Caco-2 (cell line): Measurements from ENCODE around the gene CBS. TPM values are rescaled to one million over a fixed set of nuclear protein-coding genes. Genes with fewer than 3 reads are reported as not detected.

Experiments
- BruUV-seq: library from RNA; stranded (reverse); fragments of 400-500 nt; replicated peaks from 2 replicates; lab custom pipeline; 2021; lab: Mats Ljungman, UMichigan
- CTCF ChIA-PET: fragments of 300-600 bp; sonication (Branson Sonifier 250); formaldehyde crosslinking; loops from one replicate; lab custom pipeline; 2022; ENCODE audit warnings: antibody characterized with exemption; lab: Charles Lee
- POLR2A ChIA-PET: fragments of 300-600 bp; sonication (Branson Sonifier 250); formaldehyde crosslinking; loops from one replicate; lab custom pipeline; 2022; ENCODE audit warnings: antibody characterized with exemption; lab: Charles Lee
- DNase-seq, 2 experiments: peaks; one replicate each; pipeline versions ENCODE4 v3.0.0 to v3.0.0-alpha.2; 2020 to 2022
- H3K27me3 ChIP-seq: replicated peaks from 2 replicates; pipeline ENCODE4 v1.6.0; 2011; ENCODE audit warnings: low read length; ENCODE audit not compliant: control insufficient read depth, insufficient read depth
- H3K36me3 ChIP-seq: 2 replicates; pipeline ENCODE4 v1.5.1; 2011; ENCODE audit warnings: low read length; ENCODE audit not compliant: control insufficient read depth, insufficient read depth
- H3K4me1 ChIP-seq: fragments of 250-450 bp; sonication (Bioruptor Pico); 2 replicates; pipeline ENCODE4 v1.5.1; 2020; ENCODE audit warnings: mild to moderate bottlenecking
- H3K4me3 ChIP-seq: 2 replicates; pipeline ENCODE4 v1.5.1; 2011; ENCODE audit warnings: low read depth, mild to moderate bottlenecking, control low read depth, low read length
- H3K9me3 ChIP-seq: fragments of 250-450 bp; sonication (Bioruptor Pico); 2 replicates; pipeline ENCODE4 v1.5.1; 2020; ENCODE audit warnings: mild to moderate bottlenecking, moderate library complexity
- H3K27ac Mint-ChIP-seq: one replicate; pipeline ENCODE4 v1.8.0; 2022; ENCODE audit warnings: mixed read lengths; ENCODE audit not compliant: unreplicated experiment
- H3K27me3 Mint-ChIP-seq: one replicate; pipeline ENCODE4 v1.8.0; 2022; ENCODE audit warnings: mixed read lengths; ENCODE audit not compliant: insufficient read depth, unreplicated experiment
- H3K36me3 Mint-ChIP-seq: one replicate; pipeline ENCODE4 v1.8.0; 2022; ENCODE audit warnings: mild to moderate bottlenecking, mixed read lengths; ENCODE audit not compliant: insufficient read depth, unreplicated experiment
- H3K4me1 Mint-ChIP-seq: one replicate; pipeline ENCODE4 v1.8.0; 2022; ENCODE audit warnings: low read depth, mixed read lengths; ENCODE audit not compliant: unreplicated experiment
- H3K4me3 Mint-ChIP-seq: one replicate; pipeline ENCODE4 v1.8.0; 2022; ENCODE audit warnings: mild to moderate bottlenecking, moderate library complexity, mixed read lengths; ENCODE audit not compliant: unreplicated experiment
- H3K9me3 Mint-ChIP-seq: one replicate; pipeline ENCODE4 v1.8.0; 2022; ENCODE audit warnings: mixed read lengths; ENCODE audit not compliant: unreplicated experiment
- intact Hi-C: fragments of 100-400 bp; cut with micrococcal nuclease; formaldehyde crosslinking; loops from one replicate; pipeline ENCODE4 v1.10.0; 2022; ENCODE audit not compliant: unreplicated experiment
- total RNA-seq: library from RNA; stranded (reverse); gene quantifications from 2 replicates; pipeline ENCODE4 v1.2.3, GENCODE V29; 2022
- TF ChIP-seq, protein P1 (sequence below), 2 experiments: fragments of 200-600 bp in 1 of 2; IDR thresholded peaks; 1 replicate in 1 of 2; 2 replicates in 1 of 2; pipeline versions ENCODE4 v1.5.1 to v1.8.0; 2011 to 2022; ENCODE audit warnings: antibody characterized with exemption in 1 of 2, control low read depth in 1 of 2, inconsistent platforms in 1 of 2, low read depth in 1 of 2, low read length in 1 of 2, mild to moderate bottlenecking in 1 of 2, moderate library complexity in 1 of 2; ENCODE audit not compliant: insufficient read depth in 1 of 2, severe bottlenecking in 1 of 2, unreplicated experiment in 1 of 2

CBS gene
- total RNA-seq, 1 experiment from 2014 or later, result 202 TPM

DNA sequence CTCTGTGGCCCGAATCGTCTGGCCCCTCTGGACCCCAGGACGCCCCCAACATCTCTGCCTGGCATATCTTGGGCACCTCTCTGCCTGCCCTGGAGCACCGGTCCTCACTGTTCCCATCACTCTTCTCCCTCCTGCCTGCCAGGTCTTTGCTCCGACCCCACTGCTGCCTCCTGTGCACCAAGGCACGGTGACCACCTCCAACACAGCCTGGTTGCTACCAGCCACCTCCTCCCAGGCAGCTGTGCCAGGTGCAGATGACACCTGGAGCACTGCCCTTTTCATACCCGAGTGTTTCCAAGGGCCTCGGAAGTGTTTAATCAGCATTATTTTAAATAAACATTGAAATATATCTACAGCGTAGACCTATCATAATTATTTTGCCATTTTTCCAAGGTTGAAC, 70.0 kb downstream of the CBS start:
- no peaks in the 10 kb centered on the region for H3K27me3 Mint-ChIP-seq
- peaks cover 11% of the 10 kb centered on the region for H3K9me3 Mint-ChIP-seq
- H3K4me3 ChIP-seq, result no peak overlapping the region
- CTCF ChIA-PET, result no interaction called here
- H3K9me3 ChIP-seq, result no peaks in the 10 kb centered on the region
- no peaks in the 10 kb centered on the region for H3K36me3 ChIP-seq
- H3K4me1 ChIP-seq, result peaks cover 15% of the 10 kb centered on the region
- BruUV-seq, result no TSS peak
- intact Hi-C loops, result no loop called here
- H3K4me3 Mint-ChIP-seq, result no peak overlapping the region
- no peak overlapping the region for H3K27ac Mint-ChIP-seq
- H3K27me3 ChIP-seq, result no peaks in the 10 kb centered on the region
- POLR2A ChIA-PET, result no interaction called here
- no peak for DNase-seq
- TF ChIP-seq, protein P1, sequence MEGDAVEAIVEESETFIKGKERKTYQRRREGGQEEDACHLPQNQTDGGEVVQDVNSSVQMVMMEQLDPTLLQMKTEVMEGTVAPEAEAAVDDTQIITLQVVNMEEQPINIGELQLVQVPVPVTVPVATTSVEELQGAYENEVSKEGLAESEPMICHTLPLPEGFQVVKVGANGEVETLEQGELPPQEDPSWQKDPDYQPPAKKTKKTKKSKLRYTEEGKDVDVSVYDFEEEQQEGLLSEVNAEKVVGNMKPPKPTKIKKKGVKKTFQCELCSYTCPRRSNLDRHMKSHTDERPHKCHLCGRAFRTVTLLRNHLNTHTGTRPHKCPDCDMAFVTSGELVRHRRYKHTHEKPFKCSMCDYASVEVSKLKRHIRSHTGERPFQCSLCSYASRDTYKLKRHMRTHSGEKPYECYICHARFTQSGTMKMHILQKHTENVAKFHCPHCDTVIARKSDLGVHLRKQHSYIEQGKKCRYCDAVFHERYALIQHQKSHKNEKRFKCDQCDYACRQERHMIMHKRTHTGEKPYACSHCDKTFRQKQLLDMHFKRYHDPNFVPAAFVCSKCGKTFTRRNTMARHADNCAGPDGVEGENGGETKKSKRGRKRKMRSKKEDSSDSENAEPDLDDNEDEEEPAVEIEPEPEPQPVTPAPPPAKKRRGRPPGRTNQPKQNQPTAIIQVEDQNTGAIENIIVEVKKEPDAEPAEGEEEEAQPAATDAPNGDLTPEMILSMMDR (IDR thresholded peaks at IDR 0.05; ENCODE audit: insufficient read depth in 1 of 2, low read depth in 1 of 2, low read length in 1 of 2, severe bottlenecking in 1 of 2, unreplicated experiment in 1 of 2), result no peak
- peaks cover 12% of the 10 kb centered on the region for H3K4me1 Mint-ChIP-seq
- peaks cover 11% of the 10 kb centered on the region for H3K36me3 Mint-ChIP-seq

DNA sequence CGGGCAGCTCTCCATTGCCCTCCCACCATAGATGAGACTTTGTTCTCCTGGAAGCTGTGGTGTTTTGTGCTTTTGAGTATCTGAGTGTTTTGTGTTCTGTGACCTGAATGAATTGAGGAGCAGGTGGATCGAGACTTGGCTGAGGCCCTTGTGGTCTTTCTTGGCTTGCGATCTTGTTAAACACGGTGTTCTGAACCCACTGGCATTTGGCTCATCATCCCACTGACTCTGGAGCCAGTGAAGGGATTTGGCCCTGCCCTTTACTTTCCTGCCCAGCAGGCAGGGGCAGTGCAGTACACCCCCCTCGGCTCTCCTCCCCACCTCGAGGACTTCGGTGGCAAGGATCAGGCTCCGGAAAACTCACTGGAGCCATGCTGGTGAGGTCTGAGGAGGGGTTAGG, 70.7 kb downstream of the CBS start:
- TF ChIP-seq, protein P1 (IDR thresholded peaks at IDR 0.05; ENCODE audit: insufficient read depth in 1 of 2, low read depth in 1 of 2, low read length in 1 of 2, severe bottlenecking in 1 of 2, unreplicated experiment in 1 of 2), result no peak
- POLR2A ChIA-PET, result no interaction called here
- BruUV-seq, result no TSS peak
- H3K27me3 Mint-ChIP-seq, result no peaks in the 10 kb centered on the region
- H3K36me3 Mint-ChIP-seq, result peaks cover 11% of the 10 kb centered on the region
- Histone ChIP-seq H3K9me3 (peaks cover 5% of the 10 kb centered on the region), H3K27me3 (no peaks in the 10 kb centered on the region), H3K36me3 (no peaks in the 10 kb centered on the region), H3K4me3 (no peak overlapping the region), H3K4me1 (peaks cover 15% of the 10 kb centered on the region)
- peaks cover 12% of the 10 kb centered on the region for H3K4me1 Mint-ChIP-seq
- CTCF ChIA-PET, result no interaction called here
- intact Hi-C loops, result no loop called here
- H3K27ac Mint-ChIP-seq, result no peak overlapping the region
- no peak for DNase-seq
- H3K9me3 Mint-ChIP-seq, result peaks cover 18% of the 10 kb centered on the region
- H3K4me3 Mint-ChIP-seq, result no peak overlapping the region

Other genes starting within 250 kb of the CBS start
- 35.0 and 35.4 TPM in 2 replicates for gene WDR4, start 196.3 kb downstream of the CBS start, total RNA-seq
- 32.5 and 33.8 TPM in 2 replicates for gene NDUFV3, start 182.5 kb downstream of the CBS start, total RNA-seq
- 37.9 and 47.7 TPM in 2 replicates for gene ERVH48-1, start 150.2 kb downstream of the CBS start, total RNA-seq
- gene PKNOX1, start 101.3 kb downstream of the CBS start, total RNA-seq, result 10.7 TPM in 2 replicates
- 58.6 and 64.8 TPM in 2 replicates for gene U2AF1, start 31.7 kb upstream of the CBS start, total RNA-seq
- gene CRYAA, start 93.2 kb upstream of the CBS start, total RNA-seq, result not detected in 2 replicates